GM15510 (cell line): ENCODE measurements around the gene CACNB1.

Experiments
- POLR2A ChIP-seq: IDR thresholded peaks from 3 replicates; pipeline ENCODE4 v1.6.1; 2011; ENCODE audit warnings: borderline replicate concordance; ENCODE audit not compliant: insufficient read length; ENCODE audit errors: extremely low read depth

CACNB1 gene

DNA sequence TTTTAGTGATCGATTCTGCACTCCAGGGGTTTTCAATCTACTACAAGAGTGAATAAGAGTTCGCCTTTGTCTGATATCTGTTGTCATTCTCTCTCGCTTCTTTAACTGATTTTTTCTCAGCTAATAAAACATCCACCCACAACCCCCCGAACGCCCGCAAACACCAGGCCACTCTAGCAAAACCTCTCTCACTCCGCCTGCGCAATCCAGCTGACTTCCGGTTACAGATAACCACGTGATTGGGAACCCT lies 2.3 kb upstream of the CACNB1 start:
- no peak for TF ChIP-seq POLR2A

DNA sequence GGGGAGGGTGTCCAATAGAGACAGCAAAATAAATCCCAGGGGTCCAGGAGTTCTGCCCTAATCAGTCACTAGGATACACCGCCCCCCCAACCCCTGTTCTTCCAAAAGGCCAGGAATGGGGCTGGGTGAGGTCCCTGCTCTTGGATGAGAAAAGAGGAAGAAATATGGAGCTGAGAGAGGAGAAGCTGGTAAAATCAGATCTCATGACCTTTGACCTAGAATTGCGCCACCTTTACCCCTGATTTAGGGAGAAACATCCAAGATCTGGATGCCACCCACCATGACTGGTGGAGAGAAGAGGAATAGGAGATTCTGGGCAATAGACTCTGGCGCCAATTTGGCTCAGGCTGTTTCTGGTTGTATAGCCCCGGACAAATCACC lies 707 bp upstream of the CACNB1 start:
- no peak for TF ChIP-seq POLR2A

GRCh38 chr17:39196808-39197291 lies 619 bp downstream of the CACNB1 start:
- no peak for TF ChIP-seq POLR2A

GRCh38 chr17:39196241-39196807 lies 1.1 kb downstream of the CACNB1 start:
- TF ChIP-seq POLR2A, result no peak

GRCh38 chr17:39195568-39196160 lies 1.8 kb downstream of the CACNB1 start:
- TF ChIP-seq POLR2A, result no peak

- TF ChIP-seq POLR2A, result no peak
These were observed 2.4 kb downstream of the CACNB1 start for GRCh38 chr17:39194985-39195524.

- no peak for TF ChIP-seq POLR2A
These were observed 3.1 kb downstream of the CACNB1 start for GRCh38 chr17:39194089-39194984.

DNA sequence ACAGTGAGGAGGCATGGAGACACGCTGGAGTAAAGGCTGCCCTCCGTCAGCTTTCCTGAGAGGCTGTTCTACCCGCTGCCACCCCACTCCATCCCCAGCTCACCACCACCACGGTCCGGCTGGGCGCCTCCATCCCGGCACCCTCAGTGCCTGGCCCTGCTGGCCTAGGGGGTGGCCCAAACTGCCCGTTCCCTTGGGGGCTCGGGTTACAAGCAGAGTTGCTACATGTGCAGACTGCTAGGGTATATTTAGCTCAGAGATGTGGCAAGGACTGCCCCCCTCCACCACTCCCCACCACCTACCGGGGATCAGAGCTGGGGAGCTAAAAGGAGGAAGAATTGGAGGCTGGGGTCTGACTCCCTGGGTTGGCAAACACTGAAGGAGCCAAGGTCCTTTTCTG lies 4.1 kb downstream of the CACNB1 start:
- TF ChIP-seq POLR2A, result no peak

GRCh38 chr17:39192901-39193300 lies 4.6 kb downstream of the CACNB1 start:
- no peak for TF ChIP-seq POLR2A

DNA sequence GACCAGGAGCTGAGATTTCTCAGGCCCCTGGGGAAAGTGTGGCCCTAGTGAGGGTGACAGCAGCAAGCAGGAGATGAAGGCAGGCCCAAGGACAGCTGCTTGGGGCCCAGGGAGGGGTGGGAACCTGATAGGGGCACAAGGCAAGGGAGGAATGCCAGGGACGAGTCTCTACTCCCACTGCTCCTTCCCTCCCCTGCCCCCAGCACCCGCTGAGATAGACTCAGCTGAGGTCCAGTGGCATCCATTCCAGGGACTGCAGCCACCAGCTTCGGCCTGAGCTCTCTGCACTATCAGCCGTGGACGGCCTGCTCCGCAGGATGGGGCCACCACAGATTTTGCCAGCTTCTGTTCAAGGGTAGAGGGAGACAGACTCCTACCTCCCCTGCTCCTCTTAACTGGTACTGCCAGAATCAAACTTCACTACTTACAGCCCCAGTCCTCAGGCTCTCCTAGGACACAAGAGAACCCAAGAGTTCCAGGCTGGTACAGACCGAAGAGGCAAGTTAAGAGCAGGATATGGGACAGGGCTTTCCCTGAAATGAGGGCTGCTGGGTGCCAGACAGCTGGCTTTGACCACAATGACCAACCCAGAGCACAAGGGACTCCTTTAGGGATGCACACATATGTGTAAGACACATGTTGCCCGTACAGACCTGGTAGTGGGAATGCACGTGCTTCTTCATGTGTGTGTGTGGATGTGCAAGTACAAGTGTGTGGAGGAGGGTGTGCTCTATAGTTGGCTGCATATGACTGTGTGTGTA lies 5.5 kb downstream of the CACNB1 start:
- no peak for TF ChIP-seq POLR2A

DNA sequence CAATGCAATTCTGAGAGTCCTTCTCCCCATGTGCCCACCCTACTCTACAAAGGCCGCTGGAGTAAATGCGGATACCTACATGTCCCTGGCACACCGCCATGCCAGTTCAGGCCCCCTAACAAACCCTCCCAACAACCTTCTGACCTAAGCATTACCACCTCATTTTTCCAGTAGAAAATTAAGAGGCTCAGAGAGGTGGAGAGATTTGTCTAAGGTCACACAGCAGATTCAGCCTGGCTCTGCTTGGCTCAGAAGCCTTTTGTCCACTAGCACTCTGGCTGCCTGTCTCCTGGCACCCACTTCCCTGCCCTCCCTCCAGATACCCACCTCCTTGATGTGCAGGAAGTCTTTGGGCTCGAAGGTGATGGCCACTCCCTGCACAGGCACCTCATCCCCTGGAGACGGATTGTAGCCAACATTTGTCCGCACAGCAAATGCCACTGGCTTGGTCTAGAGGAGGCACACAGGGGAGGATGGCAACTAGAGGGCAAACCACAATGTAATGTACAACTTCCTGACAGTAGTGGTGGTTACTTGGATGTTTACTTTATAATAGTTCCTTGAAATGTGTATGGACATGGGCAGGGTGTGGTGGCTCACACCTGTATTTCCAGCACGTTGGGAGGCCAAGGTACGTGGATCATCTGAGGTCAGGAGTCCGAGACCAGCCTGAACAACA lies 10.2 kb downstream of the CACNB1 start:
- TF ChIP-seq POLR2A, result no peak

DNA sequence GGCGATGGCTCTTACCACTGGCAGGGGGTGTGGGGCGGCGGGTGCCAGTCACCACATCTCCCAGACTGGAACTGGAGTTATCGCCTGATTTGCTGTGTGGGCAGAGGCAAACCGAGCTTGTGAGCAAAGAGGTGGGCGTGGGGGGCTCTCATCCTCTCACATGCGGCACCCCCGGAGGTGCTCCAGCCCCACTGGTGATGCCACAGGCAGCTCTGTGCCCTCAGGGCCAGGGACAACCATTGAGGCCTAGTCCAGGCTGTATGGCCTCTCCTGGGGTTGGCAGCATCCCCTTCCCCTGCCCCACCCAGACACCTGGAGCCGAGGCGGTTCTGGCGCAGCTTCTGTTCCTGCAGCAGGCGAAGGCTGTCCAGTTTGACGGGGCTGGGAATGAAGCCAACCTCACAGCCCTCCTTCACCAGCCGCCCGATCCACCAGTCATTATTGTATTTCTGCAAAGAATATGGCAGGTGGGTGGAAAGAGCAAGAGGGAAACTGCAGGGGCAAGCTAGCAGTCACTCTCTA lies 10.9 kb downstream of the CACNB1 start:
- TF ChIP-seq POLR2A, result no peak

- no peak for TF ChIP-seq POLR2A
These were observed 13.7 kb downstream of the CACNB1 start for GRCh38 chr17:39183720-39184119.

- TF ChIP-seq POLR2A, result no peak
These were observed 14.4 kb downstream of the CACNB1 start for GRCh38 chr17:39183045-39183444.
